NOMO-1 treated with dmso at 0.1 percent for 144 hours (cell line): ENCODE data around the gene ZFYVE21.

Source experiments
- DNase-seq: peaks from one replicate; lab custom pipeline; 2025; ENCODE audit not compliant: unreplicated experiment; lab: John Stamatoyannopoulos, UW

ZFYVE21 gene

GRCh38 chr14:103704708-103705107 is 10.9 kb upstream of the ZFYVE21 start:
- no peak for DNase-seq

GRCh38 chr14:103705118-103705503 is 10.5 kb upstream of the ZFYVE21 start:
- no peak for DNase-seq

DNA sequence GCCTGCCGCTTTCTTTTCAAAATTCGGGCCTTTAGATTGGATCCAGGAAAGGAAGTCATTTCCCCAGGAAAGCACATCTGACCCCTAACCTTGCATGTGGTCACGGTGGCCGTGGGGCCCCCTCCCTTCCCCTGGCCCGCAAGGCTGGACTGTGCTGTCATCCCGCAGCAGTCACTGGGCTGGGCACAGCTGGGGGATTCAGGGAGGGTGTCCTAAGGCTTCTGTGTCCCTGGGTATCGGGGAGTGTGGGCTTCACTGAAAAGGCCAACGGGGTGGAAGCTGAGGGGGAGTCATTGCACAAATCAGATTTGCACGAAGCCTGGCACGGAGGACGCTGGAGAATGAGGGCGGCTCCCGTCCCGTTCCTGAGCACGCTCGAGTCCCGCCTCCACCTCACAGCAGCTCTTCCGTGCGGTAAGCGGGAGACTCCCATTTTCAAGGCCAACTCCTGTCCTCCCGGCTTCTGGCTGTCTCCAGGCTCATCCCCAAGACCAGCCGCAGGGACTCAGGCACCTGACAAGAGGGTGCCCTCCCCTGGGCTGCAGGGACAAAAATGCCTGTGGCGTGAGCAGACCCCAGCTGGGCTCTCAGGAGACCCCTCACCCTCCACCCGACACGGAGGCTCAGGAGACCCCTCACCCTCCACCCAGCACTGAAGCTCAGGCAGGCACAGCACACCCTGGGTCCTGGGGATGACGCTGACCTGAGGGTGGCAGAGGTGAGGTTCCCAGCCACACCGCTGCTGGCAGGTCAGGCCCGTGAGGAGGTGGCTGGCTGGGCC is 9.9 kb upstream of the ZFYVE21 start:
- no peak for DNase-seq

DNA sequence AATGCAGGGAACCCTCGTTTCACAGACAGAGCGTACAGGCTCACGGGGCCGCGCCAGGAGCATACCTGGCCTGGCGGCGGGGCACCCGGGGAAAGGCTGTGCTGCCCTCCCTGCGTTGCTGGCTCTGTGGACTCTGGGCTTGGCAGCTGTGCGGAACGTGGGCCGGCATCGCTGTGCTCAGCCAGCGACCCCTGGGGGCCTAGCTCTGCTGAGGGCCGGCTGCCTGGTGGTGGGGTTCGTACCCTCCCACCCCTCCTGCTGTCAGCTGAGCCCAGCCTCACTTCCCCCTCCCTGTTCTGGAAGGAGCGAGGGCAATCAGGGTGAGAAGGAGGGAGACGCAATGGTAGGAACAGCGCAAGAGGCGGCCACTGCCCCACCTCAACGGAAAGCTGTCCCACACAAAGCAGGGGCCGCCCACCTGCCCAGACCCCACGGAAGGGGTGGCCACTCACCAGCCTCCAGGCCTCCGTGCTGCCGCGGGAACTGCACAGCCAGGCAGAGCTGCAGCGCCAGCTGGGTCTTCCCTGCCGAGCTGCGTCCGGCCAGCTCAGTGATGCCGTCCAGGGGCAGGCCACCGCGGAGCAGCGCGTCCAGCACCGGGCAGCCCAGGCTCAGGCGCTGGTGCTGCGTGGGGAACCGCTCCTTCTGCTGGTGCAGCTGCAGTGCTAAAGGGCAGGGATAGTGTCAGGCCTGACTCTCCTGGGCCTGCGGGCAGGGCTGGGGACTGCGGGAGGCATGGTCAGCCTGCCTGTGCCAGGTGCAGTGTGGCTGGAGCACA is 8.9 kb upstream of the ZFYVE21 start:
- DNase-seq, result no peak

DNA sequence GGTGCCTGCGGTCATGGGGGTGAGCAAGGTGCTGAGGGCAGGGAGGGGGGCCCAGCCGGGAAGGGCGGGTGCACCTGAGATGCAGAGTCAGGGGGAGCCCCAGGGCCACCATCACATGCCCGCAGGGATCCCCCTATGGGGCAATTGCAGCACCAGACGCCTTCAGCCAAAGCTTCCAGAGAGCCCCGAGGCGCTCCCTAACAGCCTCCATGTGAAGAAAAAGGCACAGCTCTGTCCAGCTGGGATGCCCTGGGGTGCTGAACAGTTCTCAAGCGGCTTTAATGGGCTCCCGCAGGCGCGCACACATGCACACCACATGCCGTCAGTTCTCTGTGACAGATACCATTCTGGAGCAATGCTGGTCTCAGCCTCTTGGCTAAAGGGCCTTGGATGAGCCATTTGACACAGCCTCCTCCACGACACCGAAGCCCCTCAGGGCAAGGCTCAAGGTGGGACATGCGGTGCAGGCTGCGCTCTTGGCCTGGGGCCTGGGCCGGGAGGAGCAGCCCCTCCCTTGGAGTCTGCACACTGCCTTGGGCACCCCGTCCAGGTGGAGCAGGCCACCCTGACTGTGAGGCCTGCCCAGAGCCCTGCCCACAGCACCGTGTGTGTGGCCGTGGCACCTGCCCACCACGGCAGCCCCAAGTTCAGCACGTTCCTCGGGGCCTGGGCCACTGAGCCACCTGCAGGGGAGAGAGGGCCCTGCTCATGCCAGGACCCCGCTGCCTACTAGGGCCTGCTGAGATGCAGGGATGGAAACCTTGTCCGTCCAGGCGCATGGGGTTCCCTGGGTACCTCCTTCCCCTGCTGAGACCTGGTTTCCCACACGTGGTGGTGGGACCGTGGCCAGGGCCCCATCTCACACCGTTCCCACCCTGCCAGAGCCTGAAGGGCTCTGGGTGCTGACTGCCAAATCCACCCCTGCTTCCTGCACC is 8.0 kb upstream of the ZFYVE21 start:
- DNase-seq, result no peak

DNA sequence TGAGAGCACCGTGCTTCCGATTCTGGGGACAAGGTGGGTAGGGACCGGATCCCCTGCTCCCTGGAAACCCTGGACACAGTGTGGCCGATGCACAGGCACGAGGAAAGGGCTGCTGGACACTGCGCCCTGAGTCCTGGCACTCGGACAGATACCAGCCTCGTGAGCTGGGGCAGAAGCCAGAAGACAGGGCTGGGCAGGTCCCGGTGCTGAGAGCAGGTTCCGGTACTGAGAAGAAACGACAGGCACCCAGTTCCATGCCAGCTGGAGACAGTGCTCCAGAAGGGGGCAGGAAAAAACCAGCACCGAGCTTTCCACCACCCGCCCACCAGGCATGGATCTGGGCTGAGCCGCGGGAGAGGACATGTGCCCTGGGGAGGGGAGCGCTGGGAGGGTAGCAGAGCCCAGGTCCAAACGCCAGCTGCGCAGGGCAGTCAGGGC is 6.8 kb upstream of the ZFYVE21 start:
- DNase-seq, result no peak

- DNase-seq, result no peak
These were observed 5.8 kb upstream of the ZFYVE21 start for GRCh38 chr14:103709814-103710213.

GRCh38 chr14:103710771-103711377 is 4.7 kb upstream of the ZFYVE21 start:
- no peak for DNase-seq

GRCh38 chr14:103711516-103712431 is 3.8 kb upstream of the ZFYVE21 start:
- no peak for DNase-seq

GRCh38 chr14:103712633-103713247 is 2.9 kb upstream of the ZFYVE21 start:
- no peak for DNase-seq

- DNase-seq, result no peak
These were observed 2.1 kb upstream of the ZFYVE21 start for GRCh38 chr14:103713304-103714062.

- DNase-seq, result no peak
These were observed 1.4 kb upstream of the ZFYVE21 start for GRCh38 chr14:103714063-103714724.

- no peak for DNase-seq
These were observed 636 bp downstream of the ZFYVE21 start for GRCh38 chr14:103716091-103716801.

- no peak for DNase-seq
These were observed 1.3 kb downstream of the ZFYVE21 start for GRCh38 chr14:103716899-103717411.

GRCh38 chr14:103718572-103718971 is 3.0 kb downstream of the ZFYVE21 start:
- DNase-seq, result no peak

GRCh38 chr14:103719751-103720150 is 4.1 kb downstream of the ZFYVE21 start:
- no peak for DNase-seq
